Measurements from ENCODE around the gene ARL8B. TPM values are rescaled to one million over a fixed set of nuclear protein-coding genes. Genes with fewer than 3 reads are reported as not detected.

Gene ARL8B
- total RNA-seq, 4 donors from 2014 or later, result 22.8 to 80.2 (median 51.2) TPM

DNA sequence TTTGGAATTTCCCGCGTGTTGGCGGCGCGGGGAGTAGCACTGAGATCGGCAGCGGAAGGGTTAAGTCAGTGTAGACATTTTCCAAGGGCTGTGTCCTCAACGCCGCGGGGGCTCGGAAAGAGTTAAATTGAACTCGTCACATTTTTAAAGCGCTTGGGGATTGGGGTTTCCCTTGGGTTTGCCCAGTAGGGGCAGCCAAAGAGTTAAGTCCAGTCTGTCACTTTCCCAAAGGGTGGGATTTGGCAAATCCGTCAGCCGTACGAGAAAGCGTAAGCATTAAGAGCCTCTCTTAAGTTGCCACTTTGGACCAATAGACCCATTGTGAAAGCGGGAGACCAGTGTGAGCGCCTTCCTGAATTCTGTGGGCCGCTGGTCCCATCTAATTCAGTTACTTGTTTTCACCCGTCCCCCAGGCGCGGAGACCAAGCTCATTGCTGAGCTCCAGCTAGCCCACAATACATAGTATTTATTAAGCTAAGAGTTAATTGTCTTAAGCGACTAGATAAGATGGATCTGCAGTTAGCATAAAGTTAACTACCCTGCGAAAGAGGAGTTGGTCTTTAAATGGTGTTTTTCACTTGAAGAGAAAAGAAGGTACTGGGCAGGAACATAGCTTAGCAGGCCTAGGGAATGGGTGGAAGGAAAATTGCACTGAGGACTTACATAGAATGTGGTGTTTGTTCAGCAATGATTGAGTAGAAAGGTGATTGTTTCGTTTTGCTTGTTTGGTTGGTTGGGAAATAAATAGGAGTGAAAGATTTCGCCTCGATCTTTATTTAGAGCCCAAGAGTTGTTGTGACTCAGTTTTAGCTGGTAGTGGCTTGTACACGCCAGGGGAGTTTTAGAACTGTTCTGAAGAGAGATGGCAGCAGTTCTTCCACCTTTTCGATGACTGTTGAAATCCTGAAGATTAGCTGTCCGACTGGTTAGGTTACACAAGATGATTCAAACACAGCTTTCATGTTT lies 932 bp downstream of the ARL8B start:
- TF ChIP-seq, protein P1, sequence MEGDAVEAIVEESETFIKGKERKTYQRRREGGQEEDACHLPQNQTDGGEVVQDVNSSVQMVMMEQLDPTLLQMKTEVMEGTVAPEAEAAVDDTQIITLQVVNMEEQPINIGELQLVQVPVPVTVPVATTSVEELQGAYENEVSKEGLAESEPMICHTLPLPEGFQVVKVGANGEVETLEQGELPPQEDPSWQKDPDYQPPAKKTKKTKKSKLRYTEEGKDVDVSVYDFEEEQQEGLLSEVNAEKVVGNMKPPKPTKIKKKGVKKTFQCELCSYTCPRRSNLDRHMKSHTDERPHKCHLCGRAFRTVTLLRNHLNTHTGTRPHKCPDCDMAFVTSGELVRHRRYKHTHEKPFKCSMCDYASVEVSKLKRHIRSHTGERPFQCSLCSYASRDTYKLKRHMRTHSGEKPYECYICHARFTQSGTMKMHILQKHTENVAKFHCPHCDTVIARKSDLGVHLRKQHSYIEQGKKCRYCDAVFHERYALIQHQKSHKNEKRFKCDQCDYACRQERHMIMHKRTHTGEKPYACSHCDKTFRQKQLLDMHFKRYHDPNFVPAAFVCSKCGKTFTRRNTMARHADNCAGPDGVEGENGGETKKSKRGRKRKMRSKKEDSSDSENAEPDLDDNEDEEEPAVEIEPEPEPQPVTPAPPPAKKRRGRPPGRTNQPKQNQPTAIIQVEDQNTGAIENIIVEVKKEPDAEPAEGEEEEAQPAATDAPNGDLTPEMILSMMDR (IDR thresholded peaks at IDR 0.05), result no peak
- no peak for TF ChIP-seq POLR2A (IDR thresholded peaks at IDR 0.05)
- Histone ChIP-seq H3K4me1 (peaks cover 5 to 12% of the 10 kb centered on the region in 2 donors), H3K27me3 (no peaks in the 10 kb centered on the region), H3K36me3 (no peaks in the 10 kb centered on the region), H3K9me3 (no peaks in the 10 kb centered on the region), H3K4me3 (peak overlapping the region; percentile 94 to 100), H3K27ac (peak overlapping the region; percentile 89 to 92)
- intact Hi-C loops (cut with DNase I; ENCODE audit: low total_unique reads), result no loop called here
- peak; percentile 25 to 31 for DNase-seq

DNA sequence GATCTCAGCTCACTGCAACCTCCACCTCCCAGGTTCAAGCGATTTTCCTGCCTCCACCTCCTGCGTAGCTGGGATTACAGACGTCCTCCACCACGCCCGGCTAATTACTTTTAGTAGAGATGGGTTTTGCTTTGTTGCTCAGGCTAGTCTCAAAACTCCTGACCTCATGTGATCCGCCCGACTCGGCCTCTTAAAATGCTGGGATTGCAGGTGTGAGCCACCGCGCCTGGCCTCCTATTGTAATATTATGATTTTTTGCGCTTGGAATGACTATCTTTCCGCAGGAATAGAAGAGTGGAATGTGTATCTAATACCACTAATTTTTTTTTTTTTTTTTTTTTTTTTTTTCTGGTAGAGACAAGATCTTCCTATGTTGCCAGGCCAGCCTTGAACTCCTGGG lies 1.8 kb downstream of the ARL8B start:
- Histone ChIP-seq H3K27ac (no peak overlapping the region), H3K4me1 (peaks cover 5 to 12% of the 10 kb centered on the region in 2 donors), H3K9me3 (no peaks in the 10 kb centered on the region), H3K36me3 (no peaks in the 10 kb centered on the region), H3K4me3 (peak overlapping the region in 1 of 2 donors; percentile 100), H3K27me3 (no peaks in the 10 kb centered on the region)
- DNase-seq, result no peak
- intact Hi-C loops (cut with DNase I; ENCODE audit: low total_unique reads), result no loop called here
- TF ChIP-seq POLR2A (IDR thresholded peaks at IDR 0.05), result no peak
- TF ChIP-seq, protein P1 (IDR thresholded peaks at IDR 0.05), result no peak

DNA sequence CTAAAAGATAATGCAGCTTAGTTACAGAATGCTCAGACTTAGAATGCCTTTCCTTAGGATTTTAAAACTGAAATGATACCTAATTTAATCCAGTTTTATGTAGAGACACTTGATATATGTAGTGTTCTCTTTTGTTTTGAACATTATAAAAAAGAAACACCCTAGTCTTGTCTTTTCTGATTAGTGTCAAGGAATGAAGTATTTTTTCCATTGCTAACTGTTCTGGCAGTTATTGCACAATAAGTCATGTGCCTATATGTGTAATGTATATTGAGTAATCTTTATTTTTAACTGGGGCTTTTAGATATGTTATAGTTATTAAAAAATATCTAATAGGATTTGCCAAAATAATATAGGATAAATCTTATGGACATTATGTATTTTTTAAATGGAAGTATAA lies 4.5 kb downstream of the ARL8B start:
- no peak overlapping the region for H3K4me3 ChIP-seq
- no peaks in the 10 kb centered on the region for H3K27me3 ChIP-seq
- no peak overlapping the region for H3K27ac ChIP-seq
- TF ChIP-seq POLR2A (IDR thresholded peaks at IDR 0.05), result no peak
- TF ChIP-seq, protein P1 (IDR thresholded peaks at IDR 0.05), result no peak
- peaks cover 5 to 12% of the 10 kb centered on the region in 2 donors for H3K4me1 ChIP-seq
- intact Hi-C loops (cut with DNase I; ENCODE audit: low total_unique reads), result no loop called here
- H3K36me3 ChIP-seq, result no peaks in the 10 kb centered on the region
- no peak for DNase-seq
- no peaks in the 10 kb centered on the region for H3K9me3 ChIP-seq

DNA sequence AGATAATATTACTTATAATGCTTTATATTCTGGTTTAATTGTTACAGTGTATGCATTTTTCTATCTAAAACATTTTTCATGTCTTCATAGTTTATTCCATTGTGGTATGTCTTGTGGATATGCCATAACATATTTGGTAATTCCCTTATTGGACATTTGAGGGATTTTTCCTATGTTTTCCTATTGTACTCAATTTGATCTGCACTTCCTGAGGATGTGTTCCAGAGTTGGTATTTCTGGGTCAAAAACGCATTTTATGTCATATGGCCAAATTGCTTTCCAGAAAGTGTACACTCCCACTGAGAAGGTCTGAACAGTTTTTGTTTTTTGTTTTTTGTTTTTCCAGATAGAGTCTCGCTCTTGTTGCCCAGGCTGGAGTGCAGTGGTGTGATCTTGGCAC lies 6.8 kb downstream of the ARL8B start:
- TF ChIP-seq, protein P1 (IDR thresholded peaks at IDR 0.05), result no peak
- no peak for TF ChIP-seq POLR2A (IDR thresholded peaks at IDR 0.05)
- Histone ChIP-seq H3K27ac (no peak overlapping the region), H3K4me3 (no peak overlapping the region), H3K4me1 (peaks cover 5 to 11% of the 10 kb centered on the region in 2 donors), H3K27me3 (no peaks in the 10 kb centered on the region), H3K9me3 (no peaks in the 10 kb centered on the region), H3K36me3 (no peaks in the 10 kb centered on the region)
- no peak for DNase-seq
- intact Hi-C loops (cut with DNase I; ENCODE audit: low total_unique reads), result no loop called here
